Measurements from ENCODE around the gene TSPO. TPM values are rescaled to one million over a fixed set of nuclear protein-coding genes. Genes with fewer than 3 reads are reported as not detected.
A peak's percentile ranks its signal among the peaks of the same experiment; 100 is the strongest.

The TSPO gene
- total RNA-seq, 1 experiment from 2014 or later = 308 TPM

DNA sequence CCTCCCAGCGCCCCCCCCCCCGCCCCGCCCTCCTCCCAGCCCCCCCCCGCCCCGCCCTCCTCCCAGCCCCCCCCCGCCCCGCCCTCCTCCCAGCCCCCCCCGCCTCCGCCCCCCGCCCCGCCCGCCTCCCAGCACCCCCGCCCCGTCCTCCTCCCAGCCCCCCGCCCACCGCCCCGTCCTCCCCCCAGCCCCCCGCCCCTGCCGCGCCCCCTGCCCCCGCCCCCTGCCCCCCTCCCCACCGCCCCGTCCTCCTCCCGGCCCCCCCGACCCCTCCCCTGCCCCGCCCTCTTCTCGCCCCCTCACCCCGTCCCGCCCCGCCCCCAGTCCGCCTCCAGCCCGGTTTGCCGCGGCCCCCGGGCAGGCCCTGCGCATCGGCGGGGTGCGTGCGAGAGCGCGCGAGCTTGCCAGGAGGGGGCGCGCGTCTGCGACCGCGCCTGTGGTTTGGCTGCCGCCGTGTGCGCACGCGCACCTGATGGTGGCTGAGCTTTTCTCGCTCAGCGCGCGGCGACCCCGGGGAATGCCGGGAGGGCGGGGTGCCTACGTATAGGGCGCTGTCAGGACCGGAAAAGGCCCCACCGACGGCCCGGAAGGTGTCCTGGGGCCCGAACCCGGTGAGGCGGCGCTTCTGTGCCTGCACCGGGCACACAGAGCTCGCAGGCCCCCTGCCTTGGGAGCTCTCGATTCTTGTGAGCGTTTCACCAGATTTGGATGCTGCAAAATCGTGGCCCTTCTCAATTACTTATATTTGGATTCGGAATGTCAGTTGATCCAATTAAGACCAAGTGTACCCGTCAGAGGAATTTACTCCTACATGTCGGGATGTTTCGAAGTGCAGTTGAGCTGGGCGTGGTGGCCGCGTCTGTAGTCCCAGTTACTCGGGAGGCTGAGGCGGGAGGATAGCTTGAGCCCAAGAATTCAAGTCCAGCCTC lies 36.1 kb downstream of the TSPO start:
- no TSS peak for BruUV-seq (replicated peaks)
- Mint-ChIP-seq H3K9me3 (ENCODE audit: unreplicated experiment) (no peaks in the 10 kb centered on the region), H3K4me1 (ENCODE audit: insufficient read depth, unreplicated experiment) (peaks cover 14% of the 10 kb centered on the region), H3K27ac (ENCODE audit: low read depth, unreplicated experiment) (peak overlapping the region; percentile 96), H3K4me3 (ENCODE audit: unreplicated experiment) (peak overlapping the region; percentile 80), H3K36me3 (ENCODE audit: insufficient read depth, unreplicated experiment) (peaks cover 16% of the 10 kb centered on the region), H3K27me3 (ENCODE audit: insufficient read depth, unreplicated experiment) (no peaks in the 10 kb centered on the region)
- ChIA-PET CTCF (interaction anchor here (0.6 to 1.1 kb wide), 7 partner anchors 15 to 756 kb away, joined by 3 to 5 read pairs (median 3); no protein-coding TSS in a partner anchor), POLR2A (interaction anchor here (0.6 to 5.2 kb wide), 17 partner anchors 9 to 625 kb away, joined by 3 to 33 read pairs (median 5); partner anchors contain the start of genes EFCAB6, MCAT and TSPO)
- intact Hi-C loops (cut with micrococcal nuclease) = no loop called here
- TF ChIP-seq, protein P1, sequence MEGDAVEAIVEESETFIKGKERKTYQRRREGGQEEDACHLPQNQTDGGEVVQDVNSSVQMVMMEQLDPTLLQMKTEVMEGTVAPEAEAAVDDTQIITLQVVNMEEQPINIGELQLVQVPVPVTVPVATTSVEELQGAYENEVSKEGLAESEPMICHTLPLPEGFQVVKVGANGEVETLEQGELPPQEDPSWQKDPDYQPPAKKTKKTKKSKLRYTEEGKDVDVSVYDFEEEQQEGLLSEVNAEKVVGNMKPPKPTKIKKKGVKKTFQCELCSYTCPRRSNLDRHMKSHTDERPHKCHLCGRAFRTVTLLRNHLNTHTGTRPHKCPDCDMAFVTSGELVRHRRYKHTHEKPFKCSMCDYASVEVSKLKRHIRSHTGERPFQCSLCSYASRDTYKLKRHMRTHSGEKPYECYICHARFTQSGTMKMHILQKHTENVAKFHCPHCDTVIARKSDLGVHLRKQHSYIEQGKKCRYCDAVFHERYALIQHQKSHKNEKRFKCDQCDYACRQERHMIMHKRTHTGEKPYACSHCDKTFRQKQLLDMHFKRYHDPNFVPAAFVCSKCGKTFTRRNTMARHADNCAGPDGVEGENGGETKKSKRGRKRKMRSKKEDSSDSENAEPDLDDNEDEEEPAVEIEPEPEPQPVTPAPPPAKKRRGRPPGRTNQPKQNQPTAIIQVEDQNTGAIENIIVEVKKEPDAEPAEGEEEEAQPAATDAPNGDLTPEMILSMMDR (IDR thresholded peaks at IDR 0.05; ENCODE audit: unreplicated experiment) = peak; percentile 56
- DNase-seq (ENCODE audit: unreplicated experiment) = peak; percentile 93

DNA sequence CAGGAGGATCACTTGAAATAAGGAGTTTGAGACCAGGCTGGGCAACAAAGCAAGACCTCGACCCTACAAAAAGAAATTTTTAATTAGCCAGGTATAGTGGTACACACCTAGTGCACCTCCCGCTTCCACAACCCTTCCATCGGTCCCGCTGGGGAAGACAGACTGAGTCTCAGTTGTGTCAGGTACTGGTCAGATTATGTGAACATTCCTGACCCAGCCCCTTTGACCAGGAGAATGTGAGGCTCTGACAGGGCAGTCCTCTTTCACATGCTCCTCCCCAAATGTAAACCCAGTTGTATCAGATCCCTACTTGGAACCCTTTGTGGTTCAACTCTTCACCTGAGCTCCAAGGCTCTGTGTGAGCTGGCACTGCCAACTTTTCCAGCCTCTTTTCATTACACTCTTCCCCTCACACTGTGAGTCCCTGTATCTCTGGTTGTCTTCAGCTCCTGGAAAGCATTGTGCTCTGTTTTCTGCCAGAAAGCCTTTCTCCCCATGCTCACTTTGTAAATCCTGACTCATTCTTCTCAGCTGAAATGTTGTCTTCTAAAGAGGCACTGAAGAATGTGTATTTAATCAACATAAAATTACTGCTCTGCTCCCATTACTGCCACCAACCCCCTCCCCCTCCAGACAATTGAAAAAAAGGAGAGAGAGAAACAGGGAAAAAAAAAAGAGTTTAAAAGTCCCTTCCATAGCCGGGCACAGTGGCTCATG lies 37.6 kb downstream of the TSPO start:
- ChIA-PET CTCF (no interaction called here), POLR2A (interaction anchor here (1.2 to 3.5 kb wide), 2 partner anchors 30 to 37 kb away, joined by 3 to 23 read pairs; partner anchors contain the start of gene TSPO)
- BruUV-seq (replicated peaks) = no TSS peak
- H3K27me3 Mint-ChIP-seq (ENCODE audit: insufficient read depth, unreplicated experiment) = no peaks in the 10 kb centered on the region
- peaks cover 11% of the 10 kb centered on the region for H3K36me3 Mint-ChIP-seq (ENCODE audit: insufficient read depth, unreplicated experiment)
- intact Hi-C loops (cut with micrococcal nuclease) = no loop called here
- no peaks in the 10 kb centered on the region for H3K9me3 Mint-ChIP-seq (ENCODE audit: unreplicated experiment)
- TF ChIP-seq, protein P1 (IDR thresholded peaks at IDR 0.05; ENCODE audit: unreplicated experiment) = no peak
- DNase-seq (ENCODE audit: unreplicated experiment) = no peak
- peaks cover 11% of the 10 kb centered on the region for H3K4me1 Mint-ChIP-seq (ENCODE audit: insufficient read depth, unreplicated experiment)
- H3K4me3 Mint-ChIP-seq (ENCODE audit: unreplicated experiment) = peak overlapping the region; percentile 20
- H3K27ac Mint-ChIP-seq (ENCODE audit: low read depth, unreplicated experiment) = no peak overlapping the region

DNA sequence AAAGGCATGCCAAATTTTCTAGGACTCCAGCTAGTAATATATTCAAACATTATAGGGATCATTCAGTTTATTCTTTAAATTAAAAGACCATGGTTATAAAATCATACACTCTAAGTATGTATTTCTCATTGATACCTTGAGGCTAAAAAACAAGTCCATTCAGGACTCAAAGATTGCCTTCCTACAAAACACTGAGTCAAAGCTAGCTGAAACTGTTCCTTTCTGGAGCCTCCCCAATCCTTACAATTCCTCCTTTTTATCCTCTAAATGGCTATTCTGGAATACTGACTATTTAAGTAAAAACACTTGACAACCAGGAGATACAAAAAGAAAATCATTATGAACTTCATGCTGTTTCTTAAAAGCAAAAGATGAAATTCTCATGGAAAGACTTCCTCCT lies 40.5 kb downstream of the TSPO start:
- POLR2A ChIA-PET = no interaction called here
- H3K4me3 Mint-ChIP-seq (ENCODE audit: unreplicated experiment) = no peak overlapping the region
- no TSS peak for BruUV-seq (replicated peaks)
- intact Hi-C loops (cut with micrococcal nuclease) = no loop called here
- CTCF ChIA-PET = interaction anchor here (0.6 kb wide), 1 partner anchor 155 kb away, joined by 3 read pairs; no protein-coding TSS in a partner anchor
- H3K4me1 Mint-ChIP-seq (ENCODE audit: insufficient read depth, unreplicated experiment) = peaks cover 9% of the 10 kb centered on the region
- no peak overlapping the region for H3K27ac Mint-ChIP-seq (ENCODE audit: low read depth, unreplicated experiment)
- TF ChIP-seq, protein P1 (IDR thresholded peaks at IDR 0.05; ENCODE audit: unreplicated experiment) = no peak
- DNase-seq (ENCODE audit: unreplicated experiment) = no peak
- peaks cover 5% of the 10 kb centered on the region for H3K36me3 Mint-ChIP-seq (ENCODE audit: insufficient read depth, unreplicated experiment)
- H3K9me3 Mint-ChIP-seq (ENCODE audit: unreplicated experiment) = no peaks in the 10 kb centered on the region
- H3K27me3 Mint-ChIP-seq (ENCODE audit: insufficient read depth, unreplicated experiment) = no peaks in the 10 kb centered on the region

Measured in MCF 10A (cell line).